Neuronal stem cell (in vitro differentiated cells): Measurements from ENCODE around the gene KEAP1.

Experiments
- DNase-seq: peaks from one replicate; pipeline ENCODE4 v3.0.0-alpha.2; 2013; ENCODE audit warnings: low spot score
- H2AFZ ChIP-seq: one replicate; pipeline ENCODE4 v1.6.1; 2013; ENCODE audit warnings: mild to moderate bottlenecking, low read length, inconsistent platforms
- H2AK5ac ChIP-seq: 2 replicates; pipeline ENCODE4 v1.6.1; 2013; ENCODE audit warnings: low read depth, mild to moderate bottlenecking, inconsistent platforms, low read length, moderate library complexity, mixed read lengths
- H2BK120ac ChIP-seq: 2 replicates; pipeline ENCODE4 v1.6.1; 2013; ENCODE audit warnings: low read depth, mild to moderate bottlenecking, inconsistent platforms, low read length, moderate library complexity, mixed read lengths
- H2BK12ac ChIP-seq: one replicate; pipeline ENCODE4 v1.6.1; 2013; ENCODE audit warnings: low read length, inconsistent platforms
- H2BK15ac ChIP-seq: 2 replicates; pipeline ENCODE4 v1.6.1; 2013; ENCODE audit warnings: mild to moderate bottlenecking, low read length, inconsistent platforms, mixed read lengths
- H2BK5ac ChIP-seq: one replicate; pipeline ENCODE4 v1.6.1; 2013; ENCODE audit warnings: inconsistent platforms, mild to moderate bottlenecking, low read length, moderate library complexity
- H3K14ac ChIP-seq: one replicate; pipeline ENCODE4 v1.6.1; 2013; ENCODE audit warnings: low read length, inconsistent platforms
- H3K18ac ChIP-seq: 2 replicates; pipeline ENCODE4 v1.6.1; 2013; ENCODE audit warnings: low read length, inconsistent platforms
- H3K23ac ChIP-seq: 2 replicates; pipeline ENCODE4 v1.6.1; 2013; ENCODE audit warnings: low read depth, mild to moderate bottlenecking, mixed read lengths, low read length, inconsistent platforms; ENCODE audit not compliant: poor library complexity
- H3K27ac ChIP-seq: replicated peaks from 3 replicates; pipeline ENCODE4 v1.5.1; 2013; ENCODE audit warnings: low read length, inconsistent platforms
- H3K27me3 ChIP-seq, 3 experiments: 2 replicates each; pipeline ENCODE4 v1.6.1; 2013; ENCODE audit warnings: low read length in 3 of 3, mild to moderate bottlenecking in 2 of 3, inconsistent platforms in 1 of 3, low read depth in 1 of 3, mixed read lengths in 1 of 3, moderate library complexity in 1 of 3; ENCODE audit not compliant: control insufficient read depth in 3 of 3, insufficient read depth in 3 of 3
- H3K36me3 ChIP-seq, 2 donors: replicated peaks in 1 of 2; 2 replicates each; pipeline ENCODE4 v1.6.1; 2013; ENCODE audit warnings: low read length in 2 of 2; ENCODE audit not compliant: control insufficient read depth in 2 of 2, insufficient read depth in 2 of 2
- H3K4ac ChIP-seq: 2 replicates; pipeline ENCODE4 v1.6.1; 2013; ENCODE audit warnings: inconsistent platforms, mild to moderate bottlenecking, low read length, moderate library complexity
- H3K4me1 ChIP-seq, 2 donors: 1 replicate in 1 of 2; 2 replicates in 1 of 2; pipeline ENCODE4 v1.6.1; 2013; ENCODE audit warnings: low read length in 2 of 2, low read depth in 1 of 2; ENCODE audit not compliant: control insufficient read depth in 2 of 2, insufficient read depth in 1 of 2
- H3K4me2 ChIP-seq: one replicate; pipeline ENCODE4 v1.6.1; 2013; ENCODE audit warnings: mild to moderate bottlenecking, low read length, inconsistent platforms; ENCODE audit not compliant: insufficient read depth, poor library complexity, severe bottlenecking
- H3K4me3 ChIP-seq, 2 donors: 2 replicates each; pipeline ENCODE4 v1.5.1; 2013; ENCODE audit warnings: low read length in 2 of 2, mild to moderate bottlenecking in 2 of 2, inconsistent platforms in 1 of 2, moderate library complexity in 1 of 2
- H3K79me1 ChIP-seq: one replicate; pipeline ENCODE4 v1.6.1; 2013; ENCODE audit warnings: low read depth, mild to moderate bottlenecking, inconsistent platforms, low read length, moderate library complexity
- H3K9ac ChIP-seq: one replicate; pipeline ENCODE4 v1.6.1; 2013; ENCODE audit warnings: mild to moderate bottlenecking, low read depth, low read length, inconsistent platforms; ENCODE audit not compliant: poor library complexity
- H3K9me3 ChIP-seq, 2 donors: replicated peaks in 1 of 2; 2 replicates each; pipeline versions ENCODE3 to v1.6.1; 2013; ENCODE audit warnings: low read length in 2 of 2, mild to moderate bottlenecking in 2 of 2, inconsistent platforms in 1 of 2, low read depth in 1 of 2, mixed read lengths in 1 of 2, moderate library complexity in 1 of 2; ENCODE audit not compliant: control insufficient read depth in 2 of 2, insufficient read depth in 1 of 2
- H4K8ac ChIP-seq: one replicate; pipeline ENCODE4 v1.6.1; 2013; ENCODE audit warnings: low read depth, mild to moderate bottlenecking, inconsistent platforms, low read length, moderate library complexity
- H4K91ac ChIP-seq: one replicate; pipeline ENCODE4 v1.6.1; 2013; ENCODE audit warnings: low read length, low read depth, mild to moderate bottlenecking, inconsistent platforms; ENCODE audit not compliant: poor library complexity
- WGBS, 2 donors: extraction: QIAGEN DNeasy Blood & Tissue Kit; methylation state at CpG; one replicate each; pipeline ENCODE4 v1.1.7; 2013; ENCODE audit warnings: missing lambda C conversion rate in 2 of 2, mixed read lengths in 1 of 2; ENCODE audit not compliant: insufficient read length in 2 of 2, insufficient replicate concordance in 1 of 2; ENCODE audit errors: extremely low coverage in 2 of 2; 5-methylcytosine and 5-hydroxymethylcytosine counted together

Gene KEAP1

DNA sequence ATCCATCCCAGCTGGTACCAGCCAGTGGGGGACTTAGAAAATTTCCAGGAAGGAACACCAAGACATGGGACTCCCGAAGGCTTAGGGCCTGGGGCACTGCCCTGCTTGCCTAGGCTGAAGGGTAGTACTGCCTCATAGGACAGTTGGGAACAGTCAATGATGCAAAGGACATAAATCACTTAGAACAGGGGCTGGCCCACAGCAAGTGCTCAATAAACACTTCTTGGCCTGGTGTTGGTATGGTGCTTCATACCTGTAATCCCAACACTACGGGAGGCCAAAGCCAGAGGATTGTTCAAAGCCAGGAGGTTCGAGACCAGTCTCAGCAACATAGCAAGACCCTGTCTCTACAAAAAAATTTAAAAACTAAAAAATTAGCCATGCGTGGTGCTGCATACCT lies 5.8 kb downstream of the KEAP1 start:
- Histone ChIP-seq H3K18ac (no peak overlapping the region), H3K23ac (no peak overlapping the region), H3K4me3 (no peak overlapping the region), H2BK12ac (no peak overlapping the region), H3K36me3 (peaks cover 17 to 64% of the 10 kb centered on the region in 2 donors), H3K4ac (no peak overlapping the region), H3K4me2 (no peak overlapping the region), H2BK120ac (no peak overlapping the region), H3K9ac (no peak overlapping the region), H4K8ac (no peak overlapping the region), H2BK15ac (no peak overlapping the region), H3K4me1 (peaks cover 5% of the 10 kb centered on the region in 2 donors), H2AFZ (no peak overlapping the region), H3K27ac (no peak overlapping the region), H3K79me1 (peaks cover 7% of the 10 kb centered on the region), H3K27me3 (no peaks in the 10 kb centered on the region), H2BK5ac (no peak overlapping the region), H3K9me3 (no peaks in the 10 kb centered on the region), H4K91ac (no peak overlapping the region), H2AK5ac (no peak overlapping the region), H3K14ac (no peak overlapping the region)
- no CpG with 5 or more reads among the region's 4 CpGs for WGBS, 2 donors
- no peak for DNase-seq

DNA sequence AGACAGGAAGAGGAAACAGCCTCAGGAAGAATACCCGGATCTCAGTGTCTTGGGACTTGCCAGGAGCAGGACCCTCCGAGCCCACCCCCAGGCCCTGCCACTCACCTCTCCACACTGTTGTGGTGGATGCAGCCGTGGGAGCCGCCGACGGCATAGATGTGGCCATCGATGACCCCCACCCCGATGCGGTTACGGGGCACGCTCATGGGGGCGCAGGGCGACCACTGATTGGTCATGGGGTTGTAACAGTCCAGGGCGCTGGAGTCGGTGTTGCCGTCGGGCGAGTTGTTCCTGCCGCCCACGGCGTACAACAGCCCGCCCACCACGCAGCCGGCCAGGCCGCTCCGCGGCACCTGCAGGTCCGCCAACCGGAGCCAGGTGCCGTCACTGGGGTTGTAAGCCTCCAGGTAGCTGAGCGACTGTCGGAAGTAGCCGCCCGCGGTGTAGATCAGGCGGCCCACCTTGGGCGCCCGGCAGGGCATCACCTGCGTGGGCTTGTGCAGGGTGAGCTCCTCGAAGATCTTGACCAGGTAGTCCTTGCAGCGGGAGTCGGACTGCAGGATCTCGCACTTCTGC lies 11.6 kb downstream of the KEAP1 start:
- Histone ChIP-seq H2BK15ac (no peak overlapping the region), H3K79me1 (peaks cover 7% of the 10 kb centered on the region), H3K36me3 (peaks cover 35 to 79% of the 10 kb centered on the region in 2 donors), H3K9ac (peak overlapping the region; percentile 63), H3K27ac (no peak overlapping the region), H3K23ac (peak overlapping the region; percentile 52), H4K91ac (no peak overlapping the region), H3K27me3 (no peaks in the 10 kb centered on the region), H4K8ac (no peak overlapping the region), H3K18ac (no peak overlapping the region), H2AFZ (no peak overlapping the region), H2BK12ac (peak overlapping the region; percentile 4), H3K4me2 (no peak overlapping the region), H3K14ac (no peak overlapping the region), H2BK120ac (no peak overlapping the region), H2BK5ac (no peak overlapping the region), H3K4ac (no peak overlapping the region), H2AK5ac (no peak overlapping the region), H3K4me1 (no peaks in the 10 kb centered on the region), H3K9me3 (peaks cover 0 to 2% of the 10 kb centered on the region in 2 donors), H3K4me3 (no peak overlapping the region)
- no CpG with 5 or more reads among the region's 43 CpGs for WGBS, 2 donors
- no peak for DNase-seq

DNA sequence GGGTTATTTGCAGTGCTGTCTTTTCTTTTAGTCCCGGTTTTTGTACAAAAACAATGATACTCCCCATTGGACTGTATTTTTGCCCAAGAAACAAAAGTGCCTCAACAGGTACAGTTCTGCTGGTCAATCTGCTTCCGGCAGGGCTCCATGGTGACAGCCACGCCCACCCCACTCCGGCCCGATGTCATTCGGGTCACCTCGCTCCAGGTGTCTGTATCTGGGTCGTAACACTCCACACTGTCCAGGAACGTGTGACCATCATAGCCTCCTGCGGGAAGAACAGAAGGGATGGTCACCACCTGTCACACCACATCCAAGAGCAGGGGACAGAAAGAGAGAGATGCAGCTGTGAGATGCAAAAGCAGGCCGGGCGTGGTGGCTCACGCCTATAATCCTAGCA lies 16.6 kb downstream of the KEAP1 start:
- H2BK120ac ChIP-seq = no peak overlapping the region
- H3K36me3 ChIP-seq = peaks cover 31 to 65% of the 10 kb centered on the region in 2 donors
- no peak for DNase-seq
- no peak overlapping the region for H3K9ac ChIP-seq
- H2BK15ac ChIP-seq = no peak overlapping the region
- peaks cover 0 to 2% of the 10 kb centered on the region in 2 donors for H3K9me3 ChIP-seq
- no CpG with 5 or more reads among the region's 13 CpGs for WGBS, 2 donors
- H2AFZ ChIP-seq = no peak overlapping the region
- no peak overlapping the region for H4K8ac ChIP-seq
- H3K23ac ChIP-seq = no peak overlapping the region
- H3K4ac ChIP-seq = no peak overlapping the region
- H2BK5ac ChIP-seq = no peak overlapping the region
- H3K27ac ChIP-seq = no peak overlapping the region
- H3K4me3 ChIP-seq = peak overlapping the region in 1 of 2 donors; percentile 11
- no peak overlapping the region for H2AK5ac ChIP-seq
- H4K91ac ChIP-seq = no peak overlapping the region
- no peaks in the 10 kb centered on the region for H3K4me1 ChIP-seq
- no peak overlapping the region for H2BK12ac ChIP-seq
- no peaks in the 10 kb centered on the region for H3K27me3 ChIP-seq
- H3K18ac ChIP-seq = no peak overlapping the region
- no peak overlapping the region for H3K14ac ChIP-seq
- no peak overlapping the region for H3K4me2 ChIP-seq
- H3K79me1 ChIP-seq = peaks cover 7% of the 10 kb centered on the region

DNA sequence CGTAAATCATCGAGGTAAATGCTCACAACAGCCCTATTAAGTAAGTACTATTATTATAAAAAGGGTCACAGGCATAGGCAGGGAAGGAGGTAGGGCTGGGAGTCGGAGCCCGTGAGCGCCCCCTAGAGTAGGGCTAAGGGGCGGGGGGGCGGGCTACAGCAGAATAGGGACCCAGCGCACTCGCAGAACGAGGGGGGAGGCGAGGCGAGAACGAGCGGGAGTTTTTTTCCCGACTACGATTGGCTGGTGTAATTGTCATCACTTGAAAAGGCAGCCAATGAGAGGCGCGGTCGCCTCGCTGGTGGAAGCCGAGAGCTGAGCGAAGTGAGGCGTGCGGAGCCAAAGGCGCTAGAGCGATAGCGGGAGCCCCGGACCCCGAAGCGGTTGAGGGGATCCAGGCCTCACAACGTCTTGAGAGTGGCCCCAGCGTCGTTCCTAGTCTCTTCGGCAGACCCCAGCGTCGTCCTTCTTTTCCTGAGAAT lies 24.2 kb downstream of the KEAP1 start:
- no peaks in the 10 kb centered on the region for H3K79me1 ChIP-seq
- no peak overlapping the region for H3K4ac ChIP-seq
- no peaks in the 10 kb centered on the region for H3K36me3 ChIP-seq
- peak overlapping the region; percentile 49 for H3K4me2 ChIP-seq
- H2BK120ac ChIP-seq = no peak overlapping the region
- WGBS, 2 donors = no CpG with 5 or more reads among the region's 36 CpGs
- H3K18ac ChIP-seq = peak overlapping the region; percentile 83
- peak overlapping the region; percentile 58 for H2BK15ac ChIP-seq
- H2BK5ac ChIP-seq = peak overlapping the region; percentile 82
- H3K27ac ChIP-seq = no peak overlapping the region
- peak overlapping the region; percentile 43 for H3K23ac ChIP-seq
- peaks cover 0 to 8% (median 4%) of the 10 kb centered on the region in 3 experiments for H3K27me3 ChIP-seq
- peaks cover 0 to 5% of the 10 kb centered on the region in 2 donors for H3K9me3 ChIP-seq
- H2BK12ac ChIP-seq = no peak overlapping the region
- DNase-seq = peak; percentile 68
- H3K14ac ChIP-seq = peak overlapping the region; percentile 97
- H2AFZ ChIP-seq = peak overlapping the region; percentile 59
- no peak overlapping the region for H3K4me3 ChIP-seq
- H4K8ac ChIP-seq = no peak overlapping the region
- no peak overlapping the region for H4K91ac ChIP-seq
- H2AK5ac ChIP-seq = peak overlapping the region; percentile 56
- no peak overlapping the region for H3K9ac ChIP-seq
- no peaks in the 10 kb centered on the region for H3K4me1 ChIP-seq
